HL-60 (cell line): Measurements from ENCODE around the gene TLE2.

Experiments used
- DNase-seq, 2 experiments: peaks; one replicate each; pipeline ENCODE4 v3.0.0-alpha.2; 2010 to 2020; ENCODE audit warnings: low read depth in 1 of 2, low spot score in 1 of 2
- H3K27ac ChIP-seq: fragments of 250-450 bp; sonication (Bioruptor Pico); replicated peaks from 2 replicates; pipeline ENCODE4 v1.5.1; 2020; ENCODE audit warnings: mild to moderate bottlenecking, moderate library complexity
- H3K27me3 ChIP-seq: fragments of 250-450 bp; sonication (Bioruptor Pico); 2 replicates; pipeline ENCODE4 v1.5.1; 2021; ENCODE audit warnings: mild to moderate bottlenecking, moderate library complexity; ENCODE audit not compliant: insufficient read depth, poor library complexity, severe bottlenecking
- H3K4me3 ChIP-seq: replicated peaks from 2 replicates; pipeline ENCODE4 v1.5.1; 2011; ENCODE audit warnings: mild to moderate bottlenecking, control low read depth, low read length; ENCODE audit not compliant: insufficient read depth
- CTCF ChIP-seq: IDR thresholded peaks from one replicate; pipeline ENCODE4 v1.5.1; 2011; ENCODE audit warnings: low read length, control low read depth, inconsistent platforms; ENCODE audit not compliant: insufficient read depth
- GABPA ChIP-seq: IDR thresholded peaks from 2 replicates; pipeline ENCODE4 v1.6.1; 2012; ENCODE audit warnings: low read depth
- POLR2AphosphoS5 ChIP-seq: IDR thresholded peaks from 2 replicates; pipeline ENCODE4 v1.6.1; 2012; ENCODE audit warnings: low read depth
- REST ChIP-seq: IDR thresholded peaks from 2 replicates; pipeline ENCODE4 v1.6.1; 2012; ENCODE audit warnings: low read depth; ENCODE audit not compliant: insufficient replicate concordance
- SPI1 ChIP-seq: IDR thresholded peaks from 2 replicates; pipeline ENCODE4 v1.6.1; 2012; ENCODE audit warnings: low read depth, mild to moderate bottlenecking, borderline replicate concordance

The TLE2 gene

GRCh38 chr19:3026768-3027167, 2.3 kb downstream of the TLE2 start:
- peaks cover 59% of the 10 kb centered on the region for H3K27me3 ChIP-seq
- no peak overlapping the region for H3K4me3 ChIP-seq
- TF ChIP-seq POLR2AphosphoS5 (no peak), CTCF (no peak), SPI1 (no peak), REST (no peak), GABPA (no peak)
- H3K27ac ChIP-seq = no peak overlapping the region
- no peak for DNase-seq

GRCh38 chr19:3025549-3025886, 3.6 kb downstream of the TLE2 start:
- Histone ChIP-seq H3K4me3 (no peak overlapping the region), H3K27ac (no peak overlapping the region), H3K27me3 (peaks cover 53% of the 10 kb centered on the region)
- TF ChIP-seq CTCF = no peak
- no peak for TF ChIP-seq GABPA
- TF ChIP-seq SPI1 = no peak
- no peak for TF ChIP-seq POLR2AphosphoS5
- TF ChIP-seq REST = no peak
- DNase-seq = no peak

GRCh38 chr19:3024870-3025548, 4.1 kb downstream of the TLE2 start:
- no peak overlapping the region for H3K27ac ChIP-seq
- no peak for DNase-seq
- H3K4me3 ChIP-seq = no peak overlapping the region
- TF ChIP-seq SPI1 (no peak), POLR2AphosphoS5 (no peak), REST (no peak), GABPA (no peak), CTCF (no peak)
- peaks cover 49% of the 10 kb centered on the region for H3K27me3 ChIP-seq
